ENCODE data around the gene SAP30.

DNA sequence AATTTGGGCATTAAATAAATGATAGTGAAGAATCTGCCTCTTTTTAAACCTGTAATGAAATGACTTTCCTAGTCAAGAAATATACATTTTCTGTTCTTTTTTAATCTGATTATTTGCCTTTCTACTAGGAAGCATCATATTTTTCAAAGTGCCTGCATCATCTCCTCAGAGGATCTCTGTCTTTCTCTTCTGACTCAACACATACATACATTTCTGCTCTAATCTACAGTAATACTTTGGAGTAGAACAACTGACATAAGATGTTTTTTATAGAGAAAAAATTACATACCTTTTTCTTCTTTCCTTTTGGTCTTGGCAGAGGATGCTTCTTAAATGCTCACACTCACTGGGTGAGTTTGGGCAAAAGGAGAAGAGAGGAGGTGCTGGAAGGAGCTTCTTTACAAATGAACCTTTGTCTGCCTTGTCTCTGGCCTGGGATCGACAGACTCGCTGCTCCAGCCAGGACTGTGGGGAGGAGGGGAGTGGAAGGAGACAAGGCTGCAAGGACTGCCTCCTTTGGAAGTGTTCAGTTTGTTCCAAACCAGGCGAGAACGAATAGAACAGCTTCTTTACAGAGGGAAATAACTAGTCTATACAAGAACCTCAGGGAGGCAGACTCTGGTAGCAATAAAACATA lies 28.1 kb downstream of the SAP30 start, which contains the start of gene SCRG1:
- no peak for TF ChIP-seq POLR2A (IDR thresholded peaks at IDR 0.05)
- TF ChIP-seq, protein P1, sequence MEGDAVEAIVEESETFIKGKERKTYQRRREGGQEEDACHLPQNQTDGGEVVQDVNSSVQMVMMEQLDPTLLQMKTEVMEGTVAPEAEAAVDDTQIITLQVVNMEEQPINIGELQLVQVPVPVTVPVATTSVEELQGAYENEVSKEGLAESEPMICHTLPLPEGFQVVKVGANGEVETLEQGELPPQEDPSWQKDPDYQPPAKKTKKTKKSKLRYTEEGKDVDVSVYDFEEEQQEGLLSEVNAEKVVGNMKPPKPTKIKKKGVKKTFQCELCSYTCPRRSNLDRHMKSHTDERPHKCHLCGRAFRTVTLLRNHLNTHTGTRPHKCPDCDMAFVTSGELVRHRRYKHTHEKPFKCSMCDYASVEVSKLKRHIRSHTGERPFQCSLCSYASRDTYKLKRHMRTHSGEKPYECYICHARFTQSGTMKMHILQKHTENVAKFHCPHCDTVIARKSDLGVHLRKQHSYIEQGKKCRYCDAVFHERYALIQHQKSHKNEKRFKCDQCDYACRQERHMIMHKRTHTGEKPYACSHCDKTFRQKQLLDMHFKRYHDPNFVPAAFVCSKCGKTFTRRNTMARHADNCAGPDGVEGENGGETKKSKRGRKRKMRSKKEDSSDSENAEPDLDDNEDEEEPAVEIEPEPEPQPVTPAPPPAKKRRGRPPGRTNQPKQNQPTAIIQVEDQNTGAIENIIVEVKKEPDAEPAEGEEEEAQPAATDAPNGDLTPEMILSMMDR (IDR thresholded peaks at IDR 0.05): no peak
